Left ventricle myocardium superior (tissue), 1 donor: ENCODE results near the gene RAPGEF5. TPM values are rescaled to one million over a fixed set of nuclear protein-coding genes. Genes with fewer than 3 reads are reported as not detected.

Experiments
- ATAC-seq: fragments of 200-7000 bp; cut with Tn5 transposase; one replicate; pipeline ENCODE4 v1.9.1; 2020; ENCODE audit warnings: mild to moderate bottlenecking, moderate library complexity
- DNase-seq: peaks from one replicate; pipeline ENCODE4 v3.0.0-alpha.2; 2020
- intact Hi-C: fragments of 100-400 bp; cut with micrococcal nuclease; formaldehyde crosslinking; loops from one replicate; pipeline ENCODE4 v1.11.0; 2022
- total RNA-seq: library from RNA; stranded (reverse); fragmentation: NEBNext Ultra II Directional; extraction: Animal tissue kit (Norgen Biotek cat#: 25700); gene quantifications from one replicate; pipeline ENCODE4 v1.2.1, GENCODE V29; 2021
- donor health status: DM: no; HTN: yes; CAD: no; lungs with severe emphysema.

The RAPGEF5 gene
- total RNA-seq, 1 donor from 2014 or later: 11.4 TPM

DNA sequence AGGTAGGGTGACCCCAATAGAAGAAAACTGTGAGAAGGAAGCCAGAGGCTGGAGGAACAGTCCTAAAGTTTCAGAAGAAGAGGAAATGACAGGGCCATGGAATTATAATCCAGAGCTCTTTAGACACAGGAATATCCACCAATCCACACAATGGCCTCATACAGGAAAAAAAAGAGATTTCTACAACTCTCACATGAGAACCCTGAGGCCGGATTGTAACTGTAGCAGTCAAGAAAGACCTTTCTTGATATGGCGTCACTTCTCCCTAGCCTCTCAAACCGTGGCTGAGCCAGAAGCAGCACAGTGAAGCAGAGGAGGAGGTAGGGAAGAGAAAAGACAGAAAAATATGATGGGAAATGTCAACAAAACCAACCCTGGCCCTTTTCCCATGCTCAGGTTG lies 76.9 kb downstream of the RAPGEF5 start:
- intact Hi-C loops: no loop called here
- ATAC-seq: no peak

GRCh38 chr7:22278660-22279059 lies 78.3 kb downstream of the RAPGEF5 start:
- ATAC-seq (no peak), DNase-seq (no peak)
- intact Hi-C loops: no loop called here

More for the DNA sequence above, 76.9 kb downstream of the RAPGEF5 start:
- no peak for DNase-seq

DNA sequence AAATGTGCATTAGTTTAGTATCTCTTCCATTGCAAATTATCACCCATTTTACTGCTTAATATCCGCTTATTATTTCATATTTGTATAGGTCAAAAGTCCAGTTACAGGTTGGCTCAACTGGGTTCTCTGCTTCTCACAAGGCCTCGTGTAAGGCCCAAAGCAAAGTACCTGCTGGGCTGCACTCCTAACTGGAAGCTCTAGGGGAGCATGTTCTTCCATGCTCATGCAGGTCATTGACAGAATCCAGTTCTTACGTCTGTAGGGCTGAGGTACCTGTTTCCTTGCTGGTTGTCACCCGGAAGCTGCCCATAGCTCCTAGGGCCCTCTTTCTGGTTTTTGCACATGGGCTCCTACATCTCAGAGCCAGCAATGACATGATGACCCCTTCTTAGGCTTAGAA lies 79.6 kb downstream of the RAPGEF5 start:
- intact Hi-C loops: no loop called here
- DNase-seq (no peak), ATAC-seq (no peak)

DNA sequence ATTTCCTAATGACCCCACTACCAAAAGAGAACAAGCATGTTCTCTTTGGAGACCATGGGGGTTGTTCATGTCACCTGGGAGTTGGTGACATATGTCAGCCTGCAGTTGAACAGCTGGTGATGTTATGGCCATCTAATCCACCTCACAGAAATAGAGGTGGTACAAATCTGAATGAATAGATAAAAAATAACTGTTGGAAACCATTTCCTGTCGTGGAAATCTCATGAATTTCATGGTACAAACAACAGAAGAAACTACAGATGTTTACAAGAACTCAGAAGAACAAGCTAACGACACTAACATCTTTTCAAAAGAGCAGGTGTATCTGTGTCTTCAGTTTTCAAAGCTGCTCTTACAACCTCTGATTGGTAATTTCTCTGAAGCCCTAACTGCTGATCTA lies 81.3 kb downstream of the RAPGEF5 start:
- intact Hi-C loops: no loop called here
- ATAC-seq (no peak), DNase-seq (no peak)

DNA sequence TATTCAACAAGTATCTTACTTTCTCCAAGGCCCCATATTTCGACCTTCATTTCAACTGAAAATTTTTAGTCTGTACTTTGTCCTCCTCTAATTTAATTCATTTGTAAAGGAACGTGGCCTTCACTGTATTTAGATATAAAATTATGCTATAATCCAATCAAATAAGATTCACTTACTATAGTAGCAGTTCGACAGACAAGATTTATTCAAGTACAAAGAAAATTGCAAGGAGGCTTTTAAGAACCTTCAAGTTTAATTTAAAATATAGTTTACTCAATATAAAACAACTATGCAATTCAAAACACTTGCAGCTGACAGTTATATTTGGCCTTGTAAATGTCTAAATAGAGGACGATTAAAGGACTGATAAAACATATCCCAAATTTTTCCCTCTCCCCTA lies 85.6 kb downstream of the RAPGEF5 start:
- DNase-seq (no peak), ATAC-seq (no peak)
- intact Hi-C loops: no loop called here

GRCh38 chr7:22270371-22270770 lies 86.6 kb downstream of the RAPGEF5 start:
- no peak for ATAC-seq
- DNase-seq: no peak
- intact Hi-C loops: no loop called here

DNA sequence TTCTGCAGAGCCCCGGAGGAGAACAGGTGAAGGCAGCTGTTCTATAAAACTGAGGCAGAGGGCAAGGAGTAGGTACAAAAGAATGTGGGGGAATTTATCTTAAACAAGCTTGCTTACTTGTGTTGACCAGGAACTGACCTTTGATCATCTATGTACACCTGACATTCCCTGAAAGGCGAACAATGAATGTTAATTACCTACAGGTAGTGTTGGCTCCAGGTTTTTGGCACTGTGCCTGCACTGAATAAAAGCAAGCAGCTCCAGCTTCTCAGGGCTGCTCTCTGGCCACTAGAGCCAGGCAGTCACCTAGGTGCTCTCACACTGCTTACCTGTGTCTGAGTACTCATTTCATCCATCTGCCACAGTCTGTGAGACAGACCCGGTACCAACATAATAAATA lies 87.0 kb downstream of the RAPGEF5 start:
- ATAC-seq: no peak
- intact Hi-C loops: no loop called here
- DNase-seq: no peak

- no peak for ATAC-seq
- DNase-seq: no peak
- intact Hi-C loops: no loop called here
Observed at GRCh38 chr7:22268884-22269421, 88.0 kb downstream of the RAPGEF5 start.

DNA sequence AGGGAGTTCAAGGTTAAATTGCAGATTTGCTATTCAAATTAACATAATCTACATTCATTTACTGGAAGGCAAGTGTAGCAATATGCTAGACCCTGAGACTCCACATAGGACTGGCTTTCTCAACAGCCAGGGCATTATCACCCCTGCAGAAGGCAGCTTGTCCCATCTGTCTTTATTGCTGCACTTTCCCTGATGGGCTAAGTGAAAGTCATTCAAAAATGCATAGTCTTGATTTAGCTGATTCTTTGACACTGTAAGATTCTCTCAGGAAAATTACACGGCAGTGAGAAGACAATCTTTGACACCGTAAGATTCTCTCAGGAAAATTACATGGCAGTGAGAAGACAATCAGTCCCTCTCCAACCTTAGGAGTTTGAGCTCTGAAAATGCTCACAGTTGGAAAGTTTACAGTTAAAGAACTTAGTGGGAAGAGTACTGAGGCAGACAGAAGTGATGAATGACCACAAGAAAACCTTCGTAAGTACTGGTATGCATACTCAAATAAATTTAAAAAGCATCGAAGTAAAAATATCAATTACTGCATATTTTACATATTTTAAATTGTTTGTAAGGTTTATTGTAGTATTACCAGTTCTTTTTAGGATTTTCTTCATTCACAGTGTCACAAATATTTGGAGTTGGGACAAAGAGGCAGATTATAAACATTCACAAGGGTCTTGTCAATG lies 88.9 kb downstream of the RAPGEF5 start:
- ATAC-seq: no peak
- intact Hi-C loops: no loop called here
- no peak for DNase-seq

DNA sequence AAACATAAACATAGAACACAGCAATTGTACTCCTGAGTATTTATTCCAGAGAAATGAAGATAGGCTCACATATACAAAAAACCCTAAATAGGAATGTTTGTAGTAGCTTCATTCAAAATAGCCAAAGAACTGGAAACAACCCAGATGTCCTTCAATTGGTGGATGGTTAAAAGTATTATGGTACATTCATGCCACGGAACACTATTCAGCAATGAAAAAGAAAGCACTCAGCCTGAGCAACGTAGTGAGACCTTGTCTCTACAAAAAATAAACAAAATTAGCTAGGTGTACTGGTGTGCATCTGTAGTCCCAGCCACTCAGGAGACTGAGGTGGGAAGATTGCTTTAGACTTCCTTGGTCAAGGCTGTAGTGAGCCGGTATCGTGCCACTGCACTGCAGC lies 94.4 kb downstream of the RAPGEF5 start:
- intact Hi-C loops: no loop called here
- DNase-seq (no peak), ATAC-seq (no peak)

GRCh38 chr7:22256541-22257096 lies 100.3 kb downstream of the RAPGEF5 start:
- intact Hi-C loops: no loop called here

GRCh38 chr7:22255834-22256233 lies 101.1 kb downstream of the RAPGEF5 start:
- no peak for ATAC-seq
- no peak for DNase-seq
- intact Hi-C loops: no loop called here

More at GRCh38 chr7:22256541-22257096, 100.3 kb downstream of the RAPGEF5 start:
- DNase-seq (no peak), ATAC-seq (no peak)

- DNase-seq (no peak), ATAC-seq (no peak)
- intact Hi-C loops: no loop called here
Observed at GRCh38 chr7:22255342-22255741, 101.6 kb downstream of the RAPGEF5 start.

- no peak for DNase-seq
- intact Hi-C loops: no loop called here
- ATAC-seq: no peak
Observed at GRCh38 chr7:22252936-22253536, 103.9 kb downstream of the RAPGEF5 start.

DNA sequence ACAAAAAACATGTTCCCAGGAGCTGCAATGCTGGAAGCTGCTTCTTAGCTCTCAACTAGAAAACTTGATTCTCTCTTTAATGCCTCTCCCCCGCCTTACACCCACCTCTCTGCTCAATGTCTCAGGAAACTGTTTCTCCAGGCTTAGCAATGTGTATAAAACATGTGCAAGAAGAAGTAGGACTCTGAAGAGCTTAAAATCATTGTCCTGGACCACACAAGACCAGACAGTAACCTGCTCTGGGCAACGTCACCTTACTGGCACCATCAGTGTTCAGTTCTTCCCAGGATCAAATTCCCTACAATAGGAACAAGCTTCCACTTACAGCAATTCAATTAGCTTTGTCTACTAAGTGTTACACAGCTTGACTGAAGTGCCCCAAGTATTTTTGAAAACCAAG lies 104.9 kb downstream of the RAPGEF5 start:
- DNase-seq (no peak), ATAC-seq (no peak)
- intact Hi-C loops: no loop called here

DNA sequence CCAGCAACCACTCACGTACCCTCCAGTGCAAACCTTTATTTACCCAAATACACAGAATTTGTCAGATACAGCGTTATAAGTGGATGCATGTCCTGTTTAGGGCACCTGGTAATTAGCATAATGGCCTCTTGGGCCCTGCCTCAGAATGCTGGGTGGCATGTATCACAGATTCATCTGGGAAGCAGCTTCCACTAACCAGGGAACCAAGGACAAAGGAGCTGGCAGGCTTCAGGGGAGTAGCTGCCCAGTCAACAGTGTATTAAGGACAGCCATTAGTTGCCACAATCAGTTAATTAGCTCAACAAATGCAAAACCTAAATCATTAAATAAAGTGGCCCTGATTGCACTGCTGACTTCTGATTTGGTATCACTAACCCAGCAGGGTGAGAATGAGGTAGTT lies 105.7 kb downstream of the RAPGEF5 start:
- DNase-seq: no peak
- no peak for ATAC-seq
- intact Hi-C loops: no loop called here

GRCh38 chr7:22250390-22250789 lies 106.6 kb downstream of the RAPGEF5 start:
- DNase-seq (no peak), ATAC-seq (no peak)
- intact Hi-C loops: no loop called here

GRCh38 chr7:22248111-22248809 lies 108.7 kb downstream of the RAPGEF5 start:
- no peak for ATAC-seq
- intact Hi-C loops: no loop called here

GRCh38 chr7:22241805-22242390 lies 115.1 kb downstream of the RAPGEF5 start:
- ATAC-seq (no peak), DNase-seq (no peak)
- intact Hi-C loops: no loop called here

More at GRCh38 chr7:22248111-22248809, 108.7 kb downstream of the RAPGEF5 start:
- DNase-seq: no peak
